Endothelial cell of umbilical vein (primary cell): ENCODE data around the gene C14orf180. TPM values are rescaled to one million over a fixed set of nuclear protein-coding genes. Genes with fewer than 3 reads are reported as not detected.

ENCODE experiments used
- BruUV-seq: library from RNA; stranded (reverse); fragments of 400-500 nt; replicated peaks from 2 replicates; lab custom pipeline; 2021; lab: Mats Ljungman, UMichigan
- CTCF ChIA-PET: fragments of 300-600, 350-600 bp; sonication (Branson Sonifier 250); formaldehyde crosslinking; loops from one replicate; lab custom pipeline; 2021; ENCODE audit warnings: antibody characterized with exemption, inconsistent platforms; lab: Charles Lee
- POLR2A ChIA-PET: fragments of 300-600, 350-600 bp; sonication (Branson Sonifier 250); formaldehyde crosslinking; loops from one replicate; lab custom pipeline; 2021; ENCODE audit warnings: antibody characterized with exemption, inconsistent platforms; lab: Charles Lee
- DNase-seq: peaks from one replicate; pipeline ENCODE4 v3.0.0-alpha.2; 2011; ENCODE audit warnings: low read depth, low spot score
- FAIRE-seq: peaks from 2 replicates; lab custom pipeline; 2011; peaks lifted over from hg19 to GRCh38; lab: Jason Lieb, UNC
- H2AFZ ChIP-seq: 2 replicates; pipeline ENCODE4 v1.6.0; 2012; ENCODE audit warnings: low read depth, low read length, control low read depth, inconsistent platforms
- H3K27ac ChIP-seq: 2 replicates; pipeline ENCODE4 v1.5.1; 2011; ENCODE audit warnings: low read depth, mild to moderate bottlenecking, control low read depth, low read length, moderate library complexity; ENCODE audit not compliant: insufficient read depth
- H3K27me3 ChIP-seq, 2 experiments: 2 replicates each; pipeline versions ENCODE4 v1.6.0 to v1.6.1; 2011; ENCODE audit warnings: low read length in 2 of 2, mixed read lengths in 1 of 2; ENCODE audit not compliant: control insufficient read depth in 2 of 2, insufficient read depth in 2 of 2
- H3K36me3 ChIP-seq, 2 experiments: 2 replicates in 1 of 2; 3 replicates in 1 of 2; pipeline ENCODE4 v1.5.1; 2011; ENCODE audit warnings: low read length in 2 of 2, mild to moderate bottlenecking in 1 of 2, moderate library complexity in 1 of 2; ENCODE audit not compliant: control insufficient read depth in 2 of 2, insufficient read depth in 2 of 2; ENCODE audit errors: extremely low read depth in 1 of 2
- H3K4me1 ChIP-seq: 3 replicates; pipeline ENCODE4 v1.5.1; 2011; ENCODE audit warnings: mild to moderate bottlenecking, low read length; ENCODE audit not compliant: control insufficient read depth, insufficient read depth; ENCODE audit errors: extremely low read depth
- H3K4me2 ChIP-seq: 2 replicates; pipeline ENCODE4 v1.6.1; 2011; ENCODE audit warnings: low read length, control low read depth, mixed read lengths; ENCODE audit not compliant: insufficient read depth
- H3K4me3 ChIP-seq, 3 experiments: fragments of 200-600 bp in 1 of 3; sonication (generic), shearing (Covaris generic) in 1 of 3; replicated peaks in 1 of 3; 2 replicates each; pipeline ENCODE4 v1.5.1; 2011 to 2016; ENCODE audit warnings: control low read depth in 3 of 3, low read length in 3 of 3, mild to moderate bottlenecking in 2 of 3, inconsistent platforms in 1 of 3, low read depth in 1 of 3, moderate library complexity in 1 of 3; ENCODE audit not compliant: insufficient read depth in 1 of 3
- H3K79me2 ChIP-seq: 2 replicates; pipeline ENCODE4 v1.6.0; 2012; ENCODE audit warnings: low read length, inconsistent platforms; ENCODE audit not compliant: control insufficient read depth, insufficient read depth
- H3K9ac ChIP-seq: replicated peaks from 2 replicates; pipeline ENCODE3; 2011; ENCODE audit warnings: low read length, control low read depth; ENCODE audit not compliant: insufficient read depth; ENCODE audit errors: extremely low read depth
- H3K9me1 ChIP-seq: replicated peaks from 3 replicates; pipeline ENCODE4 v1.6.0; 2011; ENCODE audit warnings: mild to moderate bottlenecking, low read length; ENCODE audit not compliant: control insufficient read depth, insufficient read depth; ENCODE audit errors: extremely low read depth
- H3K9me3 ChIP-seq: replicated peaks from 2 replicates; pipeline ENCODE4 v1.5.1; 2012; ENCODE audit warnings: low read length, inconsistent platforms; ENCODE audit not compliant: control insufficient read depth, insufficient read depth
- H4K20me1 ChIP-seq: replicated peaks from 2 replicates; pipeline ENCODE3; 2011; ENCODE audit warnings: mild to moderate bottlenecking, low read length; ENCODE audit not compliant: control insufficient read depth, insufficient read depth; ENCODE audit errors: extremely low read depth
- CTCF ChIP-seq, 2 donors: IDR thresholded peaks; 1 replicate in 1 of 2; 2 replicates in 1 of 2; pipeline ENCODE4 v1.5.1; 2011; ENCODE audit warnings: low read length in 2 of 2, mild to moderate bottlenecking in 2 of 2, moderate library complexity in 2 of 2, control low read depth in 1 of 2, inconsistent platforms in 1 of 2, low read depth in 1 of 2; ENCODE audit not compliant: insufficient read depth in 1 of 2; ENCODE audit errors: extremely low read depth in 1 of 2
- EZH2 ChIP-seq: IDR thresholded peaks from 2 replicates; pipeline ENCODE4 v1.6.1; 2012; ENCODE audit warnings: borderline replicate concordance, low read depth, mild to moderate bottlenecking, moderate library complexity, low read length, inconsistent platforms; ENCODE audit not compliant: severe bottlenecking
- FOS ChIP-seq: IDR thresholded peaks from 2 replicates; pipeline ENCODE4 v1.6.1; 2011; ENCODE audit warnings: mild to moderate bottlenecking, low read length, moderate library complexity, borderline replicate concordance; ENCODE audit not compliant: insufficient read depth
- GATA2 ChIP-seq: IDR thresholded peaks from 2 replicates; pipeline ENCODE4 v1.7.0; 2011; ENCODE audit warnings: low read depth, mild to moderate bottlenecking, moderate library complexity, mixed read lengths, low read length; ENCODE audit not compliant: insufficient read length, insufficient read depth
- JUN ChIP-seq: IDR thresholded peaks from 2 replicates; pipeline ENCODE4 v1.6.1; 2011; ENCODE audit warnings: borderline replicate concordance, low read depth; ENCODE audit not compliant: insufficient read length, insufficient read depth
- MAX ChIP-seq: IDR thresholded peaks from 2 replicates; pipeline ENCODE4 v1.6.1; 2011; ENCODE audit not compliant: insufficient read depth, insufficient read length
- MYC ChIP-seq: IDR thresholded peaks from one replicate; pipeline ENCODE4 v1.6.1; 2011; ENCODE audit warnings: mild to moderate bottlenecking, low read depth, low read length
- POLR2A ChIP-seq: IDR thresholded peaks from 2 replicates; pipeline ENCODE4 v1.6.1; 2012; ENCODE audit warnings: low read depth, mild to moderate bottlenecking, control low read depth, low read length
- POLR2AphosphoS5 ChIP-seq: IDR thresholded peaks from 2 replicates; pipeline ENCODE4 v1.6.1; 2012; ENCODE audit warnings: low read depth, mild to moderate bottlenecking, control low read depth, low read length, moderate library complexity; ENCODE audit not compliant: insufficient read depth
- dilution Hi-C: fragments of 300-500 bp; cut with MboI; formaldehyde crosslinking; loops from one replicate; pipeline ENCODE4 v1.15.0; 2019; ENCODE audit warnings: low sequenced_read_pairs; ENCODE audit not compliant: extremely low pct_ligation_motif_present
- intact Hi-C: fragments of 100-400 bp; cut with micrococcal nuclease; formaldehyde crosslinking; loops from one replicate; pipeline ENCODE4 v1.10.0; 2022
- polyA plus RNA-seq, 4 experiments: library from polyadenylated mRNA; depleted of rRNA in 3 of 4; stranded (reverse) in 3 of 4; unstranded in 1 of 4; fragments of >200 nt; gene quantifications; 2 replicates each; pipeline versions ENCODE4 v1.2.1 to v1.2.3, GENCODE V29; 2011 to 2012; ENCODE audit warnings: missing spikeins in 1 of 4
- total RNA-seq: library from RNA; stranded (reverse); gene quantifications from 2 replicates; pipeline ENCODE4 v1.2.3, GENCODE V29; 2021

Gene C14orf180
- total and polyA plus RNA-seq, 2 donors (not counting 3 experiments of a cell fraction or from before 2014, with no cell fraction given), result not detected

- POLR2A ChIA-PET, result no interaction called here
- CTCF ChIA-PET, result no interaction called here
- Histone ChIP-seq H3K9ac (no peak overlapping the region), H3K36me3 (no peaks in the 10 kb centered on the region), H3K9me3 (no peaks in the 10 kb centered on the region), H3K9me1 (no peaks in the 10 kb centered on the region), H4K20me1 (no peaks in the 10 kb centered on the region), H3K27ac (no peak overlapping the region), H3K4me2 (no peak overlapping the region), H3K4me3 (no peak overlapping the region), H3K4me1 (no peaks in the 10 kb centered on the region), H2AFZ (no peak overlapping the region), H3K79me2 (no peaks in the 10 kb centered on the region), H3K27me3 (peaks cover 0 to 2% of the 10 kb centered on the region in 2 experiments)
- BruUV-seq, result no TSS peak
- FAIRE-seq (no peak), DNase-seq (no peak)
- no peak for TF ChIP-seq EZH2
- TF ChIP-seq MAX, result no peak
- no peak for TF ChIP-seq CTCF (IDR thresholded peaks at IDR 0.05; ENCODE audit: extremely low read depth in 1 of 2, insufficient read depth in 1 of 2, low read depth in 1 of 2, low read length in 2 of 2)
- TF ChIP-seq GATA2, result no peak
- no peak for TF ChIP-seq FOS
- TF ChIP-seq JUN, result no peak
- no peak for TF ChIP-seq MYC
- TF ChIP-seq POLR2AphosphoS5, result no peak
- no peak for TF ChIP-seq POLR2A
- dilution Hi-C loops (no loop called here), intact Hi-C loops (no loop called here)
These were observed 19.3 kb downstream of the C14orf180 start for GRCh38 chr14:104598910-104599273.
